HG03060 (cell line): ENCODE measurements around the gene VIPR2.
"Not testable (repeated sequence)": the region's sequence is repeated elsewhere in the genome, so short reads cannot be mapped to it uniquely, and the experiment has no call there.

ENCODE experiments used
- ATAC-seq: cut with Tn5 transposase; IDR thresholded peaks from one replicate; pipeline ENCODE4 v1.9.1; 2021; ENCODE audit warnings: low read depth, moderate number of reproducible peaks; ENCODE audit not compliant: unreplicated experiment

VIPR2 gene

DNA sequence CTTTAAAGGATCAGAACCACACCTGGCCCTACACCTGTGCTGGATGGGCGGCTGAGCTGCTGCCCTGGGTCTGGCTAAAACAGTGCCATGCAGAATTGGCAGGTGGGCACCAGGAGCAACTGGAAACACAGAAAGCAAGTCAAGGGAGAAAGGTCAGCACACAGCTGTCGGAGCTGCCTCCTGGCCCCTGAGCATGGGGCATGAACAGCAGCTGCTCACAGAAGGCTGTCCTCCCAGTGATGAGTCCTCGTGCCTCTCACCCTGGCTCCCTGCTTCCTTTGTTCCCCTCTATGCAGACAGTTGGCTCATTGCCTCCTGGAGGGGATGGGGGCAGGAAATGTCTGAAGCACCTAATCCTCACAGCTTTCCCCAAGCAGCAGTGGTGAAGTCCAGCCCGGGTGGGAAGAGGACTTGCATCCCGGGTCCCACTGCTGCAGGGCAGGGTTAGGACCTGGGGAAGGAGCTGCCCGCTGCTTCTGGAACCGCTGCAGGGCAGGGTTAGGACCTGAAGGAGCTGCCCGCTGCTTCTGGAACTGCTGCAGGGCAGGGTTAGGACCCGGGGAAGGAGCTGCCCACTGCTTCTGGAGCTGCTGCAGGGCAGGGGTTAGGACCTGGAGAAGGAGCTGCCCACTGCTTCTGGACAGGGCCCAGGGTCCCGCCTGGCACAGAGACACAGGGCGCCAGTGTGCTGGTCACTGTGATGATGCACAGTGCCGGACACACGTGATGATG lies 37.3 kb downstream of the VIPR2 start:
- ATAC-seq: no peak

- ATAC-seq: no peak
Observed at GRCh38 chr7:159105832-159106811, 38.5 kb downstream of the VIPR2 start.

DNA sequence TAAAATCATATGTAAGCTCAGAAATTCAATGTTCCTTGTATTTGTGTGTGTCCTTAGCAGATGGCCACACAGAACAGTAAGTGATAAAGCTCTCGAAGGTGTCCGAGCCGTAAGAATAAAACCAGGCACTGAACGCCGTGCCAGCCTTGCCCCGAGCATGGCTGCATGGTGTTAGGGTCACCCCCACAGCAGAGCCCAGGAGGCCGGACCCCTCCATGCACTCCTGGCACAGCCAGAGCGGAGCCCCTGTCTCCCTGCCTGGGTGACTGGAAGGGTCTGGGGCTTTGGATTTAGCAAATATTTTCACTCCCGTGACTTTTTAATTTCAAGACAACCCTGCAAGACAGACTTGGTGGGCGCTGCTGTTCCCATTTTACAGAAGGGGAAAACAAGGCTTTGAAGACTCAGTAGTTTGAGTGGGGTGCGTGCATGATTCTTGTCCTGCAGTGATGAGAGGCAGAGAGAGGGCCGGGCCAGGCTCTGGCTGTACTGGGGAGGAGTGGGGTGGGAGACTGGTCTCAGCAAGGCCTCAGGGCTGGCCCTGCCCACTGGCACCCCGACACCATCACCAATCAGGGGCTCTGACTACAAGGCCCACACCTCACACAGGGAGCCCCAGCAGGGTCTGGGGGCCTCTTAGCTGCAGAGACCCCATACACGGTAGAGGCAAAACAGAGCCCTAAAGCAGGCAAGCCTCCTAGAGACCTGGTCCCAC lies 39.4 kb downstream of the VIPR2 start:
- no peak for ATAC-seq

GRCh38 chr7:159104188-159104920 lies 40.3 kb downstream of the VIPR2 start:
- ATAC-seq: no peak

DNA sequence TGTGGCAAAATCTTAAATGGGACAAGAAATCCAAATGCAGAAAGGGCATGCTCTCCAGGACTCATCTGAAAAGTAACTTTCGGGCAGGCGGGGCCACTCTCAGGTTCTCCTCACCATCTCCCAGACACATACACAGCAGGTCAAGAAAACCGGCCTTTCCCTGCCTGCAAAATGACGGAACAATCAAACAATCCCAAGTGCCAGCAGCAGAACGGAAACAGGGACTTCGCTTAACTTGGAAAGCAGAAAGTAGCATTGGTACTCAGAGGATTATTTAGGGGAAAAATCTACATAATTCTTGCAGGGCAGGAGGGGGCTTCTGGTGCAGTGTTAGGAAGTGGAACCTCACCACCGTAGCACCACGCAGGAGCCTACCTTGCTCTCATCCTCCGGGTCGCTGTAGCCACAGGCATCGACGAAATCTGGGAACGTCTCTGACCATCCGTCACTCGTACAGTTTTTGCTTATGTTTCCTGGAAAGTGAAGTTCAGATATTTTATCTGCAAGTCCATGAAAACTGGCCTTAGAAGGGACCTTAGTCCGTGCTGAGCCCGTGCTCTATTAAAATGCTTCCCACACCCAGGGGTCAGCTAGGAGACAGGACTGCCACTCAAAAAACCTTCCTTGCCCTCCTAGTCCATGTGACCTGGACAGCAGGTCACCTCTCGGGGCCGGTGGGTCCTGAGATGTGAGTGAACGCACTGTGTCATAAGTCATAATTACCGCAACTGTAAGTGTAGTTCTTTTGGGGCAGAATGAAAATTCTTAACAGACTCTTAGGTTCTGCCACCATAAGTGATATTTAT lies 41.1 kb downstream of the VIPR2 start:
- no peak for ATAC-seq

DNA sequence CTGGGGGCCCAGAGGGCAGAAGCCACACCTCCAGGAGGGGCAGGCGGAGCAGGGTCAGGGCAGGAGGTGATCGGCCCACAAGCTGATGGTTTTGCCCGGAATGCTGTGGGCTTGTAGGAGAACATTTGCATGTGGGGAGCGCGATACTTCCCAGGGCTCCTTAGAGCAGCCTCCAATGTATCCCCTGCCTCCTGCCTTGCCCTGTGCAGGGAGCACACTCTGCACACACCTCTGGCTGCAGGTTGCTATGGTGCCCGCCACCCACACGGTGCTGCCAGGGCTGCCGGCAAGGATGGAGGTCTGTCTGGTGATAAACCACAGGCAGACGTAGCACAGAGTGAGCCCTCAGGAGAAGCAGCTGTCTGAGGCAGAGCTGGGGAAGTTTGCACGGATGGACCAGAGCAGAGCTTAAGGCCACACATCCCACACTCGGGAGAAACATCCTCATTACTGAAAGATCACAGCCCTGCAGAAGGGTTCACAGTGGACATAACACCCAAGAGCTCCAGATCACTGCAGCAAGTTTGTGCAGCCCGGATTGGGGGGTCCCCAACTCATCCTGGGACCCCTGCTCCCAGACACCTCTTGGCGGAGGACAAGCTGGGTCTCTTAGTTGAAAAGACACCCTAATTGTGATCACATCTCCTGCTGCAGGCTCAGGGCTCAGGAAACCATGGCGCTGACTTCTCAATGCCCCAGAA lies 41.8 kb downstream of the VIPR2 start:
- ATAC-seq: no peak

GRCh38 chr7:159101661-159102091 lies 43.0 kb downstream of the VIPR2 start:
- not testable (repeated sequence) for ATAC-seq

- ATAC-seq: not testable (repeated sequence)
Observed at GRCh38 chr7:159101083-159101395, 43.6 kb downstream of the VIPR2 start.

DNA sequence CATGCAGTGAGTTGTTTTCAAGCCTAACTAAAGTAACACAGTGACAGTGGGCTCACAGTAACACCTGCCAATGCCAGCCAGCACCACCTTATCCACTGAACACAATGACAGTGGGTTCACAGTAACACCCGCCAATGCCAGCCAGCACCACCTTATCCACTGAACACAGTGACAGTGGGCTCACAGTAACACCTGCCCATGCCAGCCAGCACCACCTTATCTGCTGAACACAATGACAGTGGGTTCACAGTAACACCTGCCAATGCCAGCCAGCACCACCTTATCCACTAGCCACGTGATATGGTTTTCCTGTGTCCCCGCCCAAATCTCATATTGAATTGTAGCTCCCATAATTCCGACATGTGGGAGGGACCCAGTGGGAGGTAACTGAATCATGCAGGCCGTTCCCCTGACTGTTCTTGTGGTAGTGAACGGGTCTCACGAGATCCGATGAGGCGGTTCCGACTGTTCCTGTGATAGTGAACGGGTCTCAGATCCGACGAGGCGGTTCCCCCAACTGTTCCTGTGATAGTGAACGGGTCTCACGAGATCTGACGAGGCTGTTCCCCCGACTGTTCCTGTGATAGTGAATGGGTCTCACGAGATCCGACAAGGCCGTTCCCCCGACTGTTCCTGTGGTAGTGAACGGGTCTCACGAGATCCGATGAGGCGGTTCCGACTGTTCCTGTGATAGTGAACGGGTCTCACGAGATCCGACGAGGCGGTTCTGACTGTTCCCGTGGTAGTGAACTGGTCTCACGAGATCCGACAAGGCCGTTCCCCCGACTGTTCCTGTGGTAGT lies 44.2 kb downstream of the VIPR2 start:
- ATAC-seq: not testable (repeated sequence)

GRCh38 chr7:159099711-159100231 lies 44.9 kb downstream of the VIPR2 start:
- ATAC-seq: no peak

DNA sequence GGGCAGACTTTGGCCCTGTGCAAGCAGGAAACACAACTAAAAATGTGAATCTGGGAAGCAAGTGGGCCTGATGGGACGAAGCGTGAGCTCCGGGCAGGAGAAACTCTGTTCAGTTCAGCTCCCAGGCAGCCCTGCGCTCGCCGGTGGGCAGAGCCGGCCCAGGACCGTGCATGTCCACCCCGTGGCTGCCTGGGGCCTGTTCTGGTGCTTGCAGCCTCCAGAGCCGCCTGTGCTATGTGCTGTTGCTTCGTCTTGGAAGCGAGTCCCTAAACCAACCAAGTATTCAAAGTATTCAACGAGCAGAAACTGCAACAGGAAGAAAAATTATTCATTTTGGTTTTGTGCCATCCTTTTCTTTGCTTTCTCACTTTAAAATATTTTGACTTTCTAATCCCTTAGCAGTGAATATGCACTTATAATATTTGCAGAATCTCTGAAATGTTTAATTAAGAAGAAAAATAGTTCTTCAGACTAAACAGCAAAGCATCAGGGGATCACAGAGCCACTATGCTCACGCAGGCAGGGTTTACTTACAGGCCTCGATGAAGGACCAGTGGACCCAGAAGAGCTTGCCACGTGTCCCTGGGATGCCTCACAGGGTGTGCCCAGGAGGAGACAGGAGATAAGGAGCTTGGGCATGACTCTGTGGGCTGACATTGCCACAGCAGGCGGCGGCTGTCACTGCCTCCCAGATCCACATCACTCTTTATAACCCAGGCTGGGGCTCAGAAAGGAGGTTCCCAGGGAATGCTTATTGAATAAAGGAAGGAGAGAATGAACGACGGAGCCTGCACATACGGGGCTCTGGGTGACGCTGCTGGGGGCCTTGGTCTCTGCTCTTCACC lies 45.6 kb downstream of the VIPR2 start:
- ATAC-seq: no peak

- no peak for ATAC-seq
Observed at GRCh38 chr7:159098424-159098786, 46.3 kb downstream of the VIPR2 start.

- ATAC-seq: no peak
Observed at GRCh38 chr7:159097661-159098423, 46.8 kb downstream of the VIPR2 start.

GRCh38 chr7:159096736-159097581 lies 47.7 kb downstream of the VIPR2 start:
- ATAC-seq: no peak

DNA sequence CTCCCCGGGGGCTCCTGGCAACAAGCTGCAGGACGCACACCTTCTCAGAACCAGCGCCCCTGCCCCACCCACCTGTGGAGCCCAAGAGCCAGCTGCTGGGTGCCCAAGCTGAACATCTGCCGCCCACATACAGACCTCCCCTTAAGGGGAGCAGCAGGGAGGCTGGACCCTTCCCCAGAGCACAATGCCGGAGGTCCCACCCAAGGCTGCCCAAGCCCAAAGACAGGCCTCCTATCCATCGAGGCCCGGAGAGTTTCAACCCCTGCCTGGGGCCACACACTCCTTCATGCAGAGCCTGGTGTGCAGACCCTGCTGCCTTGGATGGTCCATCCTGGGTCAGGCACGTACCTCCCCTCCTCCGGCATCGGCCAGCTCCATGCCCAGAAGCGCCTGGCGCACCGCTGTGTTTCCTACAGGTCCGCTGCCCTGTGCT lies 48.7 kb downstream of the VIPR2 start:
- no peak for ATAC-seq
